HepG2 (cell line): ENCODE results near the gene NPHS1. TPM values are rescaled to one million over a fixed set of nuclear protein-coding genes. Genes with fewer than 3 reads are reported as not detected.

ENCODE experiments used
- CCDC6 ChIP-seq: sonication (generic); formaldehyde crosslinking; IDR thresholded peaks from 2 replicates; pipeline ENCODE4 v1.8.1; 2022; ENCODE audit warnings: mild to moderate bottlenecking, missing genetic modification reagents, moderate library complexity
- CENPBD1 ChIP-seq: sonication (generic); formaldehyde crosslinking; IDR thresholded peaks from 2 replicates; pipeline ENCODE4 v1.8.0; 2022; ENCODE audit warnings: missing genetic modification reagents, low read depth, mild to moderate bottlenecking, borderline replicate concordance
- CENPT ChIP-seq: sonication (generic); formaldehyde crosslinking; IDR thresholded peaks from 2 replicates; pipeline ENCODE4 v1.8.0; 2022; ENCODE audit warnings: low read depth, mild to moderate bottlenecking, moderate library complexity, missing genetic modification reagents
- ELK4 ChIP-seq: sonication (generic); formaldehyde crosslinking; IDR thresholded peaks from 2 replicates; pipeline ENCODE4 v1.9.0; 2021; ENCODE audit warnings: missing genetic modification reagents, borderline replicate concordance
- FIP1L1 ChIP-seq: fragments of 200-400 bp; formaldehyde crosslinking; IDR thresholded peaks from 2 replicates; pipeline ENCODE4 v1.6.1; 2018; ENCODE audit warnings: low read depth, mild to moderate bottlenecking, low read length, moderate library complexity, borderline replicate concordance; ENCODE audit not compliant: insufficient read depth
- HMG20B ChIP-seq: conservative IDR thresholded peaks from 2 replicates; pipeline ENCODE4 v1.6.1; 2016; ENCODE audit warnings: missing genetic modification reagents, missing compliant biosample characterization
- HOXA5 ChIP-seq: sonication (generic); formaldehyde crosslinking; IDR thresholded peaks from 2 replicates; pipeline ENCODE4 v1.4.0; 2020; ENCODE audit warnings: missing genetic modification reagents
- NCOA1 ChIP-seq: sonication (generic); formaldehyde crosslinking; IDR thresholded peaks from 2 replicates; pipeline ENCODE4 v1.9.0; 2021; ENCODE audit warnings: missing genetic modification reagents
- SETDB1 ChIP-seq: sonication (generic); formaldehyde crosslinking; IDR thresholded peaks from 2 replicates; pipeline ENCODE4 v1.5.1; 2020; ENCODE audit warnings: missing genetic modification reagents, mild to moderate bottlenecking, borderline replicate concordance
- SOX13 ChIP-seq, 3 experiments: fragments of 450-650 bp in 1 of 3; sonication (generic) in 1 of 3; formaldehyde crosslinking in 1 of 3; IDR thresholded peaks in 2 of 3; conservative IDR thresholded peaks in 1 of 3; 2 replicates each; pipeline versions ENCODE4 v1.5.0 to v1.6.1; 2016 to 2020; ENCODE audit warnings: antibody characterized with exemption in 1 of 3, mild to moderate bottlenecking in 1 of 3, missing compliant biosample characterization in 1 of 3, missing genetic modification reagents in 1 of 3, moderate library complexity in 1 of 3
- TRIM24 ChIP-seq: sonication (generic); formaldehyde crosslinking; IDR thresholded peaks from 2 replicates; pipeline ENCODE4 v1.8.0; 2022; ENCODE audit warnings: mild to moderate bottlenecking, missing genetic modification reagents
- ZBTB2 ChIP-seq: sonication (generic); formaldehyde crosslinking; IDR thresholded peaks from 2 replicates; pipeline ENCODE4 v1.8.0; 2022; ENCODE audit warnings: low read depth, missing genetic modification reagents
- ZBTB44 ChIP-seq: sonication (generic); formaldehyde crosslinking; IDR thresholded peaks from 2 replicates; pipeline ENCODE4 v1.4.0; 2020; ENCODE audit warnings: missing genetic modification reagents
- ZBTB7B ChIP-seq: sonication (generic); formaldehyde crosslinking; IDR thresholded peaks from 2 replicates; pipeline ENCODE4 v1.4.0; 2020; ENCODE audit warnings: missing genetic modification reagents
- ZNF232 ChIP-seq: sonication (generic); formaldehyde crosslinking; IDR thresholded peaks from 2 replicates; pipeline ENCODE4 v1.4.0; 2020; ENCODE audit warnings: missing genetic modification reagents, borderline replicate concordance
- ZNF30 ChIP-seq: sonication (generic); formaldehyde crosslinking; IDR thresholded peaks from 2 replicates; pipeline ENCODE4 v1.5.0; 2020; ENCODE audit warnings: mild to moderate bottlenecking, missing genetic modification reagents
- polyA plus RNA-seq, 8 experiments: library from polyadenylated mRNA; depleted of rRNA in 3 of 8; stranded (reverse) in 7 of 8; unstranded in 1 of 8; fragments of >200 nt; fragmentation: Illumina TruSeq in 4 of 8; extraction: Trizol in 4 of 8; gene quantifications; 2 replicates each; pipeline versions ENCODE4 v1.2.1 to v1.2.3, GENCODE V29; 2011 to 2016; ENCODE audit warnings: low read depth in 4 of 8, missing spikeins in 1 of 8, mixed read lengths in 1 of 8; ENCODE audit not compliant: insufficient read depth in 1 of 8
- total RNA-seq, 5 experiments: library from RNA; depleted of rRNA; stranded (reverse); fragments of >200 nt; fragmentation: Illumina TruSeq; extraction: Trizol; gene quantifications; 2 replicates each; pipeline ENCODE4 v1.2.3, GENCODE V29; 2016; ENCODE audit warnings: low read depth in 1 of 5
- TF ChIP-seq, protein P1 (sequence below): IDR thresholded peaks from 2 replicates; pipeline ENCODE4 v1.6.1; 2016; ENCODE audit warnings: mild to moderate bottlenecking
- TF ChIP-seq, protein P2 (sequence below): sonication (generic); formaldehyde crosslinking; IDR thresholded peaks from 2 replicates; pipeline ENCODE4 v1.4.0; 2020; ENCODE audit warnings: low read depth, mild to moderate bottlenecking, missing genetic modification reagents
- TF ChIP-seq, protein P3 (sequence below): sonication (generic); formaldehyde crosslinking; IDR thresholded peaks from 2 replicates; pipeline ENCODE4 v1.8.0; 2022; ENCODE audit warnings: mild to moderate bottlenecking, missing genetic modification reagents

The NPHS1 gene
- total and polyA plus RNA-seq, 2 of the 13 experiments (the other 11 are each of a cell fraction or from before 2014, with no cell fraction given) = not detected

DNA sequence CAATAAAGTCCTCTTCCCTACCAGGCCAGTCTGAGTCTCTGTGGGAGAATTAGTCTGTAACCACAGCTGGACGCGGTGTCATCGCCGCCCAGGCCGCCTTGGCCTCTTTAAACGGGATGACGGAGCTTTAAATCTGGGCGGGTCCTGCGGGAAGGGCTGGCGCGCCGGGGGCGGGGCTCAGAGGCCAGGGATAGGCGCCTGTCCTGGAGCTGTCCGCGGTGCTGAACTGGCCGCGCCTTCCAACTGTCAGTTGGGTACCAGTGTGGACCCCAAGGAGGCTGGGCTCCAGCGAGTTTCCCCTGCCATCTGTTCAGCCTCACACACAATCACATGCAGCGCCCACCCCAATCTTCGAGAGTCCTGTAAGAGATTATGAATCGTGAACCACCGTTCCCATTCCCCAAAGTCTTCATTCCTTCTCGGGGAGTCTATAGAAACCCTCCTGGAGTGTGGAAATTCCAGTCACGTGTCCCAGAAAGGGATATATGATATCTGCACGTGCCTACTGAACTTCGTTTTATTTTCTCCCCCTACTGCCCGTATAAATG lies 27.5 kb upstream of the NPHS1 start (continued):
- no peak for TF ChIP-seq ZBTB2
- no peak for TF ChIP-seq CENPBD1 (CRISPR knock-in tag)
- peak; percentile 97 for TF ChIP-seq ZBTB44 (CRISPR knock-in tag)
- peak; percentile 99 for TF ChIP-seq ZNF232
- no peak for TF ChIP-seq SOX13 (IDR thresholded peaks at IDR 0.05)
- TF ChIP-seq SOX13 (CRISPR knock-in tag; conservative IDR thresholded peaks at IDR 0.05 in 1 of 2, IDR thresholded peaks at IDR 0.05 in 1 of 2) = peak in 1 of 2 experiments; percentile 59; a peak in 2 of 4 replicates
- TF ChIP-seq ELK4 (CRISPR knock-in tag) = no peak
- TF ChIP-seq SETDB1 (CRISPR knock-in tag) = no peak
- no peak for TF ChIP-seq TRIM24
- TF ChIP-seq CCDC6 (CRISPR knock-in tag) = peak; percentile 89
- TF ChIP-seq, protein P1, sequence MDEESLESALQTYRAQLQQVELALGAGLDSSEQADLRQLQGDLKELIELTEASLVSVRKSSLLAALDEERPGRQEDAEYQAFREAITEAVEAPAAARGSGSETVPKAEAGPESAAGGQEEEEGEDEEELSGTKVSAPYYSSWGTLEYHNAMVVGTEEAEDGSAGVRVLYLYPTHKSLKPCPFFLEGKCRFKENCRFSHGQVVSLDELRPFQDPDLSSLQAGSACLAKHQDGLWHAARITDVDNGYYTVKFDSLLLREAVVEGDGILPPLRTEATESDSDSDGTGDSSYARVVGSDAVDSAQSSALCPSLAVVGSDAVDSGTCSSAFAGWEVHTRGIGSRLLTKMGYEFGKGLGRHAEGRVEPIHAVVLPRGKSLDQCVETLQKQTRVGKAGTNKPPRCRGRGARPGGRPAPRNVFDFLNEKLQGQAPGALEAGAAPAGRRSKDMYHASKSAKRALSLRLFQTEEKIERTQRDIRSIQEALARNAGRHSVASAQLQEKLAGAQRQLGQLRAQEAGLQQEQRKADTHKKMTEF = peak; percentile 64; the same call in 1 of the 2 replicates
- TF ChIP-seq FIP1L1 = no peak
- TF ChIP-seq NCOA1 (CRISPR knock-in tag) = no peak
- peak; percentile 99 for TF ChIP-seq HOXA5 (CRISPR knock-in tag)
- TF ChIP-seq ZNF30 (CRISPR knock-in tag) = no peak
- TF ChIP-seq, protein P2, sequence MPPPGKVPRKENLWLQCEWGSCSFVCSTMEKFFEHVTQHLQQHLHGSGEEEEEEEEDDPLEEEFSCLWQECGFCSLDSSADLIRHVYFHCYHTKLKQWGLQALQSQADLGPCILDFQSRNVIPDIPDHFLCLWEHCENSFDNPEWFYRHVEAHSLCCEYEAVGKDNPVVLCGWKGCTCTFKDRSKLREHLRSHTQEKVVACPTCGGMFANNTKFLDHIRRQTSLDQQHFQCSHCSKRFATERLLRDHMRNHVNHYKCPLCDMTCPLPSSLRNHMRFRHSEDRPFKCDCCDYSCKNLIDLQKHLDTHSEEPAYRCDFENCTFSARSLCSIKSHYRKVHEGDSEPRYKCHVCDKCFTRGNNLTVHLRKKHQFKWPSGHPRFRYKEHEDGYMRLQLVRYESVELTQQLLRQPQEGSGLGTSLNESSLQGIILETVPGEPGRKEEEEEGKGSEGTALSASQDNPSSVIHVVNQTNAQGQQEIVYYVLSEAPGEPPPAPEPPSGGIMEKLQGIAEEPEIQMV (CRISPR knock-in tag) = peak; percentile 61; the same call in 1 of the 2 replicates
- 0 out of 2 replicates have a peak, but pooled peaks have one; percentile 69 for TF ChIP-seq HMG20B (CRISPR knock-in tag)
- peak; percentile 74; the same call in 1 of the 2 replicates for TF ChIP-seq ZBTB7B (CRISPR knock-in tag)
- no peak for TF ChIP-seq CENPT
- TF ChIP-seq, protein P3, sequence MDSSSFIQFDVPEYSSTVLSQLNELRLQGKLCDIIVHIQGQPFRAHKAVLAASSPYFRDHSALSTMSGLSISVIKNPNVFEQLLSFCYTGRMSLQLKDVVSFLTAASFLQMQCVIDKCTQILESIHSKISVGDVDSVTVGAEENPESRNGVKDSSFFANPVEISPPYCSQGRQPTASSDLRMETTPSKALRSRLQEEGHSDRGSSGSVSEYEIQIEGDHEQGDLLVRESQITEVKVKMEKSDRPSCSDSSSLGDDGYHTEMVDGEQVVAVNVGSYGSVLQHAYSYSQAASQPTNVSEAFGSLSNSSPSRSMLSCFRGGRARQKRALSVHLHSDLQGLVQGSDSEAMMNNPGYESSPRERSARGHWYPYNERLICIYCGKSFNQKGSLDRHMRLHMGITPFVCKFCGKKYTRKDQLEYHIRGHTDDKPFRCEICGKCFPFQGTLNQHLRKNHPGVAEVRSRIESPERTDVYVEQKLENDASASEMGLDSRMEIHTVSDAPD (CRISPR knock-in tag) = 0 out of 2 replicates have a peak, but pooled peaks have one; percentile 28
